HG03442 (cell line): Measurements from ENCODE around the gene FHOD3.
"Not testable (repeated sequence)": the region's sequence is repeated elsewhere in the genome, so short reads cannot be mapped to it uniquely, and the experiment has no call there.

Source experiments
- ATAC-seq: cut with Tn5 transposase; IDR thresholded peaks from one replicate; pipeline ENCODE4 v1.9.1; 2021; ENCODE audit warnings: mild to moderate bottlenecking, moderate library complexity; ENCODE audit not compliant: unreplicated experiment

The FHOD3 gene

GRCh38 chr18:36534154-36534688 lies 236.7 kb downstream of the FHOD3 start:
- ATAC-seq = peak; percentile 71

- ATAC-seq = no peak
Observed at GRCh38 chr18:36535202-36535935, 237.9 kb downstream of the FHOD3 start.

GRCh38 chr18:36536426-36536825 lies 238.9 kb downstream of the FHOD3 start:
- ATAC-seq = no peak

- no peak for ATAC-seq
Observed at GRCh38 chr18:36537289-36537688, 239.8 kb downstream of the FHOD3 start.

- ATAC-seq = no peak
Observed at GRCh38 chr18:36539674-36540231, 242.2 kb downstream of the FHOD3 start.

GRCh38 chr18:36543030-36543429 lies 245.5 kb downstream of the FHOD3 start:
- ATAC-seq = no peak

GRCh38 chr18:36543991-36544725 lies 246.6 kb downstream of the FHOD3 start:
- ATAC-seq = no peak

GRCh38 chr18:36545821-36546427 lies 248.4 kb downstream of the FHOD3 start:
- ATAC-seq = no peak

- no peak for ATAC-seq
Observed at GRCh38 chr18:36546876-36547275, 249.4 kb downstream of the FHOD3 start.

- no peak for ATAC-seq
Observed at GRCh38 chr18:36547544-36547943, 250.0 kb downstream of the FHOD3 start.

GRCh38 chr18:36551274-36551673 lies 253.8 kb downstream of the FHOD3 start:
- not testable (repeated sequence) for ATAC-seq

GRCh38 chr18:36558234-36558633 lies 260.7 kb downstream of the FHOD3 start:
- ATAC-seq = no peak

GRCh38 chr18:36559149-36559857 lies 261.8 kb downstream of the FHOD3 start:
- ATAC-seq = no peak

GRCh38 chr18:36560187-36560586 lies 262.7 kb downstream of the FHOD3 start:
- no peak for ATAC-seq

- ATAC-seq = no peak
Observed at GRCh38 chr18:36561046-36561445, 263.5 kb downstream of the FHOD3 start.

GRCh38 chr18:36564841-36565240 lies 267.3 kb downstream of the FHOD3 start:
- no peak for ATAC-seq

GRCh38 chr18:36567800-36568199 lies 270.3 kb downstream of the FHOD3 start:
- ATAC-seq = no peak

- no peak for ATAC-seq
Observed at GRCh38 chr18:36568487-36568886, 271.0 kb downstream of the FHOD3 start.

GRCh38 chr18:36572135-36572856 lies 274.8 kb downstream of the FHOD3 start:
- ATAC-seq = no peak

- ATAC-seq = no peak
Observed at GRCh38 chr18:36576339-36576738, 278.8 kb downstream of the FHOD3 start.
